GM23248 (cell line): Measurements from ENCODE around the gene CDIP1.

ENCODE experiments used
- EZH2 ChIP-seq: fragments of 200-600 bp; sonication (generic); IDR thresholded peaks from 2 replicates; pipeline ENCODE4 v1.6.1; 2018; ENCODE audit warnings: antibody characterized with exemption, mild to moderate bottlenecking; ENCODE audit not compliant: insufficient read depth, poor library complexity, severe bottlenecking
- EZH2phosphoT487 ChIP-seq: fragments of 200-600 bp; sonication (generic); IDR thresholded peaks from 2 replicates; pipeline ENCODE4 v1.6.1; 2018; ENCODE audit warnings: antibody characterized with exemption, moderate library complexity, mild to moderate bottlenecking, low read depth; ENCODE audit not compliant: insufficient read depth

DNA sequence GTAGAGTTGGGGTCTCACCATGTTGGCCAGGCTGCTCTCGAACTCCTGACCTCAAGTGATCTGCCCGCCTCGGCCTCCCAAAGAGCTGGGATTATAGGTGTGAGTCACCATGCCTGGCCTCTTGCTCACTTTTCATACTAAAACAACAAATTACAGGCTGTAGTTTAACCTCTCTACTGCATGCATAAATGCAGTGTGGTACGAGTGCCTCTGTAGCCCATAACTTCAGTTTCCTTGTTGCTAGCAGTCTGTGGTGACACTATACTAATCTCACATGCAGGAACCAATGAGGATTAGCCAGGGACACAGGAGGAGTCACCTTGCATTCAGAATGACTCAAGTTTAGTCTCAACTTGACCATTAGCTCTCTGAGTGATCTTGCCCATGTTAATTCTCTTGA lies 42.3 kb downstream of the CDIP1 start:
- TF ChIP-seq EZH2 (no peak), EZH2phosphoT487 (no peak)
